Left lung (tissue), 10 donors: ENCODE data around the gene TEX44. TPM values are rescaled to one million over a fixed set of nuclear protein-coding genes. Genes with fewer than 3 reads are reported as not detected.
"Not testable (repeated sequence)": the region's sequence is repeated elsewhere in the genome, so short reads cannot be mapped to it uniquely, and the experiment has no call there.

Source experiments
- ATAC-seq: fragments of 200-7000 bp; cut with Tn5 transposase; one replicate; pipeline ENCODE4 v1.9.1; 2020; ENCODE audit warnings: moderate library complexity
- DNase-seq, 4 donors: peaks; one replicate each; pipeline ENCODE4 v3.0.0-alpha.2; 2013 to 2020
- H3K27ac ChIP-seq, 2 donors: fragments of 200-600 bp; sonication (generic) in 1 of 2; one replicate each; pipeline versions ENCODE4 v1.5.0 to v1.8.0; 2020 to 2021
- H3K27me3 ChIP-seq, 2 donors: fragments of 200-600 bp; sonication (generic) in 1 of 2; one replicate each; pipeline versions ENCODE4 v1.5.0 to v1.8.0; 2020 to 2021
- H3K36me3 ChIP-seq, 2 donors: fragments of 200-600 bp; sonication (generic) in 1 of 2; one replicate each; pipeline versions ENCODE4 v1.5.0 to v1.8.0; 2020 to 2021
- H3K4me1 ChIP-seq, 2 donors: fragments of 200-600 bp; one replicate each; pipeline ENCODE4 v1.8.0; 2021
- H3K4me3 ChIP-seq, 2 donors: fragments of 200-600 bp; sonication (generic) in 1 of 2; one replicate each; pipeline versions ENCODE4 v1.5.0 to v1.8.0; 2020 to 2021; ENCODE audit warnings: mild to moderate bottlenecking in 1 of 2
- H3K9me3 ChIP-seq, 2 donors: fragments of 200-600 bp; sonication (generic) in 1 of 2; one replicate each; pipeline versions ENCODE4 v1.5.0 to v1.8.0; 2020 to 2021
- CTCF ChIP-seq, 2 donors: fragments of 200-600 bp; sonication (generic) in 1 of 2; IDR thresholded peaks; one replicate each; pipeline versions ENCODE4 v1.5.0 to v1.8.0; 2021; ENCODE audit warnings: antibody characterized with exemption in 2 of 2
- intact Hi-C, 2 donors: fragments of 100-400 bp; cut with DNase I; formaldehyde crosslinking; loops; one replicate each; pipeline versions ENCODE4 v1.11.2 to v1.14.2; 2022
- polyA plus RNA-seq, 6 donors: library from polyadenylated mRNA; unstranded; fragments of 120-200 nt; gene quantifications; one replicate each; pipeline ENCODE4 v1.2.1, GENCODE V29; 2013; ENCODE audit not compliant: insufficient read length in 6 of 6
- total RNA-seq, 2 donors: library from RNA; stranded (reverse); fragmentation: NEBNext Ultra II Directional; extraction: Animal tissue kit (Norgen Biotek cat#: 25700); gene quantifications; one replicate each; pipeline ENCODE4 v1.2.1, GENCODE V29; 2021
- donor health status: DM: no; HTN: yes; CAD: no.
- donor health status: DM: no; HTN: no; CAD: no.

Gene TEX44
- total and polyA plus RNA-seq, 8 donors: not detected

- Histone ChIP-seq H3K4me3 (no peak overlapping the region), H3K36me3 (no peaks in the 10 kb centered on the region), H3K27me3 (no peaks in the 10 kb centered on the region), H3K9me3 (no peaks in the 10 kb centered on the region), H3K4me1 (no peaks in the 10 kb centered on the region), H3K27ac (no peak overlapping the region)
- intact Hi-C loops: no loop called here
- TF ChIP-seq CTCF (IDR thresholded peaks at IDR 0.05): no peak
- ATAC-seq (no peak), DNase-seq (peak in 1 of 4 donors; percentile 31)
Observed at GRCh38 chr2:231565887-231566594, 26.6 kb upstream of the TEX44 start.

DNA sequence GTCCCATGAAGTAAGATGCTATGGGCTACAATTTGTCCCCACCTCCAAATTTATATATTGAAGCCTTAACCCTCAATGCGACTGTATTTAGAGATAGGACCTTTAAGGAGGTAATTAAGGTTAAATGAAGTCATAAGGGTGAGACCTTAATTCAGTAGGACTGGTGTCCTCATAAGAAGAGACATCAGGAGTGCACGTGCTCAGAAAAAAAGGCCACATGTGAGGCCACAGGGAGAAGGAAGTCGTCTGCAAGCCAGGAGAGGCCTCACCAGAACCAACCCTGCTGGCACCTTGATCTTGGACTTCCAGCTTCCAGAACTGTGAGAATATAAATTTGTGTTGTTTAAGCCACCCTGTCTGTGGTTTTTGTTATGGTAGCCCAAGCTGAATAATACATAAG is 25.5 kb upstream of the TEX44 start:
- no peaks in the 10 kb centered on the region for H3K4me1 ChIP-seq
- no peaks in the 10 kb centered on the region for H3K27me3 ChIP-seq
- no peak for ATAC-seq
- intact Hi-C loops: no loop called here
- no peaks in the 10 kb centered on the region for H3K36me3 ChIP-seq
- H3K9me3 ChIP-seq: no peaks in the 10 kb centered on the region
- H3K4me3 ChIP-seq: no peak overlapping the region
- TF ChIP-seq CTCF (IDR thresholded peaks at IDR 0.05): no peak
- DNase-seq: peak in 1 of 4 donors; percentile 1
- no peak overlapping the region for H3K27ac ChIP-seq

- DNase-seq: peak in 1 of 4 donors; percentile 33
- intact Hi-C loops: no loop called here
Observed at GRCh38 chr2:231568098-231568784, 24.4 kb upstream of the TEX44 start.

GRCh38 chr2:231568785-231569435 is 23.8 kb upstream of the TEX44 start:
- intact Hi-C loops: no loop called here
- DNase-seq (peak in 1 of 4 donors; percentile 17), ATAC-seq (no peak)
- no peak for TF ChIP-seq CTCF (IDR thresholded peaks at IDR 0.05)
- no peak overlapping the region for H3K4me3 ChIP-seq
- no peaks in the 10 kb centered on the region for H3K9me3 ChIP-seq
- no peaks in the 10 kb centered on the region for H3K4me1 ChIP-seq
- no peaks in the 10 kb centered on the region for H3K36me3 ChIP-seq
- H3K27ac ChIP-seq: no peak overlapping the region
- no peaks in the 10 kb centered on the region for H3K27me3 ChIP-seq

More at GRCh38 chr2:231568098-231568784, 24.4 kb upstream of the TEX44 start:
- Histone ChIP-seq H3K27ac (no peak overlapping the region), H3K9me3 (no peaks in the 10 kb centered on the region), H3K36me3 (no peaks in the 10 kb centered on the region), H3K27me3 (no peaks in the 10 kb centered on the region), H3K4me1 (no peaks in the 10 kb centered on the region), H3K4me3 (no peak overlapping the region)
- TF ChIP-seq CTCF (IDR thresholded peaks at IDR 0.05): no peak
- no peak for ATAC-seq

GRCh38 chr2:231570915-231571314 is 21.7 kb upstream of the TEX44 start:
- ATAC-seq, H3K27me3 ChIP-seq, H3K4me3 ChIP-seq, H3K4me1 ChIP-seq, H3K36me3 ChIP-seq, intact Hi-C loops, H3K9me3 ChIP-seq, H3K27ac ChIP-seq: not testable (repeated sequence)
- peak in 1 of 4 donors; percentile 3 for DNase-seq
